Stimulated activated CD4-positive, alpha-beta T cell treated with anti-CD3 and anti-CD28 coated beads, Interleukin-12 subunit alpha, Interleukin-12 subunit beta, amount 100 ng/mL, for 24 hours (primary cell): ENCODE data around the gene DRD5.

Experiments
- DNase-seq, 2 experiments: peaks; one replicate each; pipeline ENCODE4 v3.0.0-alpha.2; 2020; ENCODE audit warnings: low read depth in 2 of 2

The DRD5 gene

DNA sequence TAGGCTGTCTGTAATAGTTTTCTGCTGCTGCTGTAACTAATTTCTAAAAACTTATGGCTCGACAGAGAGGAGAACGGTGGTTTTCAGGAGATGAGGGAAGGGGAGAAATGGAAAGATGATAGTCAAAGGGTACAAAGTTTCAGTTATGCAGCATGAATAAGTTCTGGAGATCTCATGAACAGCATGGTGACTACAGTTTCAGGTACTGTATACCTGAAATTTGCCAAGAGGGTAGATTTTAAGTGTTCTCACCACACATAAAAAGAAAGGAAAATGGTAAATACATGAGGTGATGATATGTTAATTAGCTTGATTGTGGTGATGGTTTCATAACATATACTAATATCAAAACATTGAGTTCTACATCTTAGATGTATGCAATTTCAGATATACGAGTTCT lies 34.9 kb downstream of the DRD5 start:
- no peak for DNase-seq

DNA sequence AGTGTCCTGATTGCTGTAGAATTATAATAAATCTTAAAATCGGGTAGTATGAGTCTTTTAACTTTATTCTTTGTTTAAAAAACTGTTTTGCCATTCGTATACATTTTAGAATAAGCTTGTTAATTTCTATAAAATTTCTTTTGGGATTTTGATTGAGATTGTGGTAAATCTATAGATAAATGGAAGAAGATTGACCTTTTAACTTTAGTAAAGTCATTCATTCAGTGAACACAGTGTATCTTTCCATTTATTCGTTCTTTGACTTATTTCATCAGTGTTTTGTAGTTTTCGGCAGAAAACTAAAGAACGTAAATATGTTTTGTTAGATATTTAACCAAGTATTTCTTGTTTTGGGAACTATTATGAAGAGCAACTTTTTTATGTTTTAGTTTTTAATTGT lies 38.9 kb downstream of the DRD5 start:
- DNase-seq = no peak

DNA sequence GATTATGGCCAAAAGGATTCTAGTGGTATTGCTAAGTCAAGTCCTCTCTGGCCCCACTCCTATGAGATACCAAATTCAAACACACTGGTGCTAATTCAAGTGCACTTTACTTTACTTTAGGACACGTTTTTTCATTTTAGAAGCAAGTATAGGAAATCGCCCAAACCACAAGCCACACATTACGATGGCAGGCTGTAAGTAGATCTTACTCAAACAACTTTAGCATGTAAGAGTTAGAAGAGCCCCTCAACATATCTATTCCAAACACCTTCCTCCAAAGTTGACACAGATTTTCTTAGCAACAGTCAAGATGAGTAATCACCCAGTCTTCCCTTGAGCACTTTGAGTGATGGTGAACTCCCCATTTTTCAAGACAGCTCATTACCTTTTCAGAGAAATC lies 43.6 kb downstream of the DRD5 start:
- DNase-seq = no peak

DNA sequence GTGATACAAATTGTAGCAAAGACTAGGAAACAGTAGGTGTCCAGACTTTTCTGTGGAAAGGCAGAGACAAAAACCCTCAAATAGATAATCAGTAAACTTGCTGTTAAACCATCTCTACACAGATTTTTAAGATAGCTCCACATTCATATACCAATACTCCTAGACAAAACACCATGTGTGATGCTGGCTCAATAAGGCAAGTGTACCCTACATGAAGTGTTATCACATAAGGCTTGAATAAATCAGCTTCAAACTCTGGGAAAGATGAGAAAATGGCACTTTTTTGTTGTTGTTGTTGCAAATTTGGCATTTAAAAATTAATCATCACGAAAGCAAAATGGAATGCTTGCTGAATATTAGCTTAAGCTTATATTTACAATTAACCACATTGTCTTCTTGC lies 45.1 kb downstream of the DRD5 start:
- no peak for DNase-seq

DNA sequence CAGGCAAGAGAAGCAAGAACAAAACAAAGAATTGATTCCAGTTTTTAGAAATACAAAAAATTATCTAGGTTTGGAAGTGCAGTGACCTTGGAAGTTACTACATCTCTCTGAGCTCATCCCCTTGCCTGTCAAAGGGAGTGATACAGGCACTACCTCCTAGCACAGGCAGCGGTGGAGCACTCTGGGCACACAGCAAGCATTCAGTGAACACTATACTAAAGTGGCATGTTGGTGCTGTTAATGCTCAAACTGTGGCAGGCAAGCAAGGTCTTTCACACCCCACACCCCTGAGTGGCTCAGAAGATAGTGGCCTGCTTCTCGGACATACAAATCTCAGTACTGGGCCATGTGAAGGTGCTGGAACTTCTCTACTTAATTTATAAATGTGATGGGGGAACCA lies 51.2 kb downstream of the DRD5 start:
- DNase-seq = no peak

DNA sequence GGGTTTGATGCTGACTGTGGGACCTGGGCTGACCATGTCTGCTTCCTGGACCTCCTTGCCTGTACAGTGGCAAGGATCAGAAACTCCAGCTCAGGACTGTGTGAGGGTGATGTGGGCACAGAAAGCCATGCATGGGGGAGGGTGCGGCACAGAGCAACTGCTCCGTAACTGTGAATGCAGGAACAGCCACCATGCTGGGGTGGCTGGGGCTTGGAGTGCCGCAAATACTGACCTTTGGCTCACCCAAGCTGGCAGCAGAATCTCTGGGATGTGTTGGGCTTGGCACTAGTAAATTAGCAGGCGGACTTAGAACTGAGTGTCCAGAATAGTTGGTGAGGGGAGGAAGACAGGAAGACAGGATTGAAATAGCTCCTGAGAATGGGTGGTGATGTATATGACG lies 52.0 kb downstream of the DRD5 start:
- no peak for DNase-seq
